ENCODE results near the gene PLCB1. TPM values are rescaled to one million over a fixed set of nuclear protein-coding genes. Genes with fewer than 3 reads are reported as not detected.
"Not testable (repeated sequence)": the region's sequence is repeated elsewhere in the genome, so short reads cannot be mapped to it uniquely, and the experiment has no call there.

The PLCB1 gene
- total RNA-seq, 2 donors from 2014 or later = 1.8 to 3.0 TPM

DNA sequence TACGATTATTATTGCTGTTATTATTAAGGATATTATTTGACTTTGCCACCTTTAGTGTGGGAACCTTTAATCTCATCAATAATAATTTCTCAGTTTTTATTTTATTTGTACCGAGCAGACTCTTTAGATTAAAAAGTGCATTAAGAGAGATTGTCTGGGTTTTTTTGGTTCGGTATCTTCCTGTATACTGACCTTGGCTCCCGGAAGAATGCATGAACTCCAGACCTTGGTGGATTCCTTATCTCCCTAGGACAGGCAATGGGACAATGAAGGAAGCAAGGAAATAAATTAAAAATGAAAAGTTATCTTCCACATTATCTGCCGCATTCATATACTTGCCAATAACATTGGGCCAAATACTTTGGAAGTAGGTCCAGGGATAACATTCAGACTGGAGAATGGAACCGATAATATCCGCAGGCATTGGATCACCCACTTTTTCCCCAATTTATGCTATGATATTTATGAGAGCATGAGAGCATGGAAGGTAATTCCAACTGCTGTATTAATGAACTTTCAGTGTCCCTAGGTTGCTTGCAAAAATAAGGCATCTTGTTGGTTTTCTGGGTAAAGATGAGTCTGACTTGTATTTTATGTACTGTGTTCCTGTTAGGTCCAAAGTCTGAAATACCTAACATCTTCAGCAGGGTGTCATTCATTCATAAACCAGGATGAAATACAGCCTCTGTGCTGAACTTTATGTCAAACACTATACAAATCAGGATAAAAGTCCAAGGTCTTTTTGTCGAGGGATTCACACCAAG, 232.1 kb downstream of the PLCB1 start:
- H3K36me3 Mint-ChIP-seq (ENCODE audit: low read depth) = no peaks in the 10 kb centered on the region
- ATAC-seq (replicated peaks) = no peak
- H3K9me3 Mint-ChIP-seq = no peaks in the 10 kb centered on the region
- H3K27me3 Mint-ChIP-seq = no peaks in the 10 kb centered on the region
- H3K4me3 Mint-ChIP-seq = no peak overlapping the region
- H3K27ac Mint-ChIP-seq = no peak overlapping the region
- peaks cover 11% of the 10 kb centered on the region for H3K4me1 Mint-ChIP-seq

DNA sequence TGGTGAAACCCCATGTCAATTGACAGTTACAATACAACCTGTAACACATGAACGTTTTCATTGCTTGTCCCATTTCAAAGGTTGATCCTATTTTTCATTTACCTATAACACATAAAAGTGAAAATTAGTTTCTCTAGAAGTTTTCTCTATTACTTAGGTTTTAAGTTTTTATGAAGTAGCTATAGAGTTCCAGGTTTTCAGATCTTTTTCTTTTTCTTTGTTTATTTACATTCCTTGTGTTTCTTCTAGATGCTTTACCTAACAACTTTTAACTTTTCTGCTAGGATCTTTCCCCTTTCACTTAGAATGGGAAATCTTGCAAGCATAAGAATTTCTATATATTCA, 232.6 kb downstream of the PLCB1 start:
- no peaks in the 10 kb centered on the region for H3K36me3 Mint-ChIP-seq (ENCODE audit: low read depth)
- peaks cover 14% of the 10 kb centered on the region for H3K4me1 Mint-ChIP-seq
- no peak overlapping the region for H3K4me3 Mint-ChIP-seq
- no peak for ATAC-seq (replicated peaks)
- no peaks in the 10 kb centered on the region for H3K9me3 Mint-ChIP-seq
- H3K27ac Mint-ChIP-seq = no peak overlapping the region
- no peaks in the 10 kb centered on the region for H3K27me3 Mint-ChIP-seq

DNA sequence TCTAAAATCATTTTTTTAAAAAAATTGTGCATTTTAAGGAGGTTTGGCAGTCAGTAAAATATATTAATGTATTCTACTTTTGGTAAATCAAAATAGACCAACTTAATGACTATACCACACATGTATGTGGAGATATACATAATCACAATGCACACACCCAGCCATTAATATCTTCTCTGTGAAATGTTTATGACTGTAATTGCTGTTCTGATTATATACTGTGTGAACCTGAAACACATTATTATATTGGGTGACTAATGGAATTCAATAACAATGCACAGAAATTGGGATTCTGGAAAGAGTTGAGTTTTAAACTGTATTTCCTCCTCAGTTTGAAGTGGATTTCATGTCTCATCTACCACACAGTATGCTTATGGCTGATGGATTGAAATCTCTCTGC, 233.6 kb downstream of the PLCB1 start:
- H3K36me3 Mint-ChIP-seq (ENCODE audit: low read depth) = no peaks in the 10 kb centered on the region
- no peaks in the 10 kb centered on the region for H3K9me3 Mint-ChIP-seq
- no peak for ATAC-seq (replicated peaks)
- H3K27me3 Mint-ChIP-seq = no peaks in the 10 kb centered on the region
- H3K27ac Mint-ChIP-seq = no peak overlapping the region
- H3K4me3 Mint-ChIP-seq = no peak overlapping the region
- peaks cover 19% of the 10 kb centered on the region for H3K4me1 Mint-ChIP-seq

- H3K27ac Mint-ChIP-seq = no peak overlapping the region
- H3K4me1 Mint-ChIP-seq = peaks cover 17% of the 10 kb centered on the region
- H3K27me3 Mint-ChIP-seq = no peaks in the 10 kb centered on the region
- H3K36me3 Mint-ChIP-seq (ENCODE audit: low read depth) = no peaks in the 10 kb centered on the region
- no peaks in the 10 kb centered on the region for H3K9me3 Mint-ChIP-seq
- no peak for ATAC-seq (replicated peaks)
- no peak overlapping the region for H3K4me3 Mint-ChIP-seq
These were observed 234.3 kb downstream of the PLCB1 start for GRCh38 chr20:8366303-8366923.

GRCh38 chr20:8367689-8368088, 235.6 kb downstream of the PLCB1 start:
- ATAC-seq (replicated peaks) = peak; percentile 47
- Mint-ChIP-seq H3K9me3 (no peaks in the 10 kb centered on the region), H3K27ac (no peak overlapping the region), H3K36me3 (ENCODE audit: low read depth) (no peaks in the 10 kb centered on the region), H3K27me3 (no peaks in the 10 kb centered on the region), H3K4me3 (no peak overlapping the region), H3K4me1 (peaks cover 14% of the 10 kb centered on the region)

- no peak overlapping the region for H3K4me3 Mint-ChIP-seq
- H3K4me1 Mint-ChIP-seq = peaks cover 14% of the 10 kb centered on the region
- ATAC-seq (replicated peaks) = peak; percentile 39
- H3K27me3 Mint-ChIP-seq = no peaks in the 10 kb centered on the region
- no peak overlapping the region for H3K27ac Mint-ChIP-seq
- no peaks in the 10 kb centered on the region for H3K9me3 Mint-ChIP-seq
- H3K36me3 Mint-ChIP-seq (ENCODE audit: low read depth) = no peaks in the 10 kb centered on the region
These were observed 236.6 kb downstream of the PLCB1 start for GRCh38 chr20:8368670-8369069.

DNA sequence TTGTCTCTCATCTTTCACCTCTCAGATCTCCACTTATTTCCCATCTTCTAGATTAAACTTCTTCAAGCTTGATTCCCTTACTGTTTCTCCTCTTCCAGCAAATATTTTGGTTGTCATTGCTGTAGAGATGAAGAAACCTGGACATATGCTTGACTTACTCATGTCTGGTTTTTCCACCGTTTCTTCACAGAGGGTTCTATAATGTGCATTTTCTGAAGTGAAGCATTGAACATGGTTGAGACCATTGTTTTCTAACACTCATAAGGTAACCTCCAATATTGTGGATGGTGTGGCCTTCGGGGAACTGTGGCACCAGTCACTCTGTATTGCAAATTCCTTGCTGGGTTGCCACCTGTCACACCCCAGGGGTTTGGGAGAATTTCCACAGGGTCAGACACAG, 237.2 kb downstream of the PLCB1 start:
- Mint-ChIP-seq H3K9me3 (no peaks in the 10 kb centered on the region), H3K36me3 (ENCODE audit: low read depth) (no peaks in the 10 kb centered on the region), H3K4me3 (no peak overlapping the region), H3K27me3 (no peaks in the 10 kb centered on the region), H3K27ac (no peak overlapping the region), H3K4me1 (peaks cover 14% of the 10 kb centered on the region)
- no peak for ATAC-seq (replicated peaks)

GRCh38 chr20:8370774-8371173, 238.7 kb downstream of the PLCB1 start:
- Mint-ChIP-seq H3K36me3 (ENCODE audit: low read depth) (no peaks in the 10 kb centered on the region), H3K4me3 (no peak overlapping the region), H3K9me3 (no peaks in the 10 kb centered on the region), H3K27me3 (no peaks in the 10 kb centered on the region), H3K4me1 (peaks cover 14% of the 10 kb centered on the region), H3K27ac (no peak overlapping the region)
- ATAC-seq (replicated peaks) = no peak

DNA sequence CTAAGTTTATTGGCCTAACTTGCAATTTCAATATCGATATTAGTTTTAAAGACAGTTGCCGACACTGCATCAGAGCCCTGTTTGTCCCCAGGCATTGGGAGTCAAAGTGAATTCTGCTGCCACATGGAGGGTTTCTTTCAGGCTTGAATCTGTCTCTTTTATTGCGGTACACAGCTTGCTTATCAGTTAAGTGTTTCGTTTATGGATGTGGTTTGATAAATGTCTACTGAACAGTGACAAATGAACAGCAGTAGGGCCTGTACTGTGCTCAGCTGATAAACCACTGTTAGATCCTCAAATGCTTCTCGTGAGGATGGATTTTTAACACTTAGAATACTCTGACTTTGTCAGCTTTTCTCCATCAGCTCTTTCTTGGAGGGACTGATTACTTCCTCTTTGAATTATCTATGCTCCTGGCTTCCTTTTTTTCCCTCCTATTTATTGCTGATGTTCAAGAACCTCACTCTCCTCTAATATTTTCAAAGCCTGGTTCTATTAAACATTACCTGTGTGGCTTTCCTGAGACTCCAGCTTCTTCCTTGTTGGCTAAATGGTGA, 240.8 kb downstream of the PLCB1 start:
- Mint-ChIP-seq H3K4me3 (no peak overlapping the region), H3K36me3 (ENCODE audit: low read depth) (no peaks in the 10 kb centered on the region), H3K27me3 (no peaks in the 10 kb centered on the region), H3K4me1 (peaks cover 14% of the 10 kb centered on the region), H3K27ac (no peak overlapping the region), H3K9me3 (no peaks in the 10 kb centered on the region)
- ATAC-seq (replicated peaks) = no peak

- H3K36me3 Mint-ChIP-seq (ENCODE audit: low read depth) = no peaks in the 10 kb centered on the region
- H3K27me3 Mint-ChIP-seq = no peaks in the 10 kb centered on the region
- ATAC-seq (replicated peaks) = no peak
- H3K9me3 Mint-ChIP-seq = no peaks in the 10 kb centered on the region
- H3K4me3 Mint-ChIP-seq = no peak overlapping the region
- peaks cover 14% of the 10 kb centered on the region for H3K4me1 Mint-ChIP-seq
- no peak overlapping the region for H3K27ac Mint-ChIP-seq
These were observed 241.5 kb downstream of the PLCB1 start for GRCh38 chr20:8373579-8373978.

GRCh38 chr20:8375898-8376297, 243.8 kb downstream of the PLCB1 start:
- no peaks in the 10 kb centered on the region for H3K9me3 Mint-ChIP-seq
- H3K4me3 Mint-ChIP-seq = no peak overlapping the region
- peaks cover under 1% of the 10 kb centered on the region for H3K4me1 Mint-ChIP-seq
- H3K36me3 Mint-ChIP-seq (ENCODE audit: low read depth) = no peaks in the 10 kb centered on the region
- H3K27ac Mint-ChIP-seq = no peak overlapping the region
- ATAC-seq (replicated peaks) = no peak
- H3K27me3 Mint-ChIP-seq = no peaks in the 10 kb centered on the region

DNA sequence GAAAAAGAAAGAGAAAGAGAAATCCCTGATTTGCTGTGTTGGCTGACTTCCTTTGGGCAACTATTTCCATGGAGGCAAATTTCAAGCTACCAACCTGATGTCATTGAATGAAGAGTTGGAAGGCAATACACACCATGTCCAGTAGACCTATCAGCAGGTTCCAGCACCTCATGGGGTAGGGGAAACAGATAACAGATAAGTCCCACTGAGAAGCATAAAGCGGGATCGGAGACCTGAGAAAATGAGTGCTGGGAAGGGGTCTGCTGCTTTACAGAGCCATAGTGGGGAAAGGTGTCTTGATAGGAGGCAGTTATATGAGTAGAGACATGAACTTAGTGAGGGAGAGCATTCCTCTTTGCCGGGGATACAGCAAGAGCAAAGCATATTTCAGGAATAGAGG, 244.9 kb downstream of the PLCB1 start:
- Mint-ChIP-seq H3K27ac (no peak overlapping the region), H3K9me3 (no peaks in the 10 kb centered on the region), H3K4me3 (no peak overlapping the region), H3K36me3 (ENCODE audit: low read depth) (no peaks in the 10 kb centered on the region), H3K4me1 (no peaks in the 10 kb centered on the region), H3K27me3 (no peaks in the 10 kb centered on the region)
- ATAC-seq (replicated peaks) = no peak

DNA sequence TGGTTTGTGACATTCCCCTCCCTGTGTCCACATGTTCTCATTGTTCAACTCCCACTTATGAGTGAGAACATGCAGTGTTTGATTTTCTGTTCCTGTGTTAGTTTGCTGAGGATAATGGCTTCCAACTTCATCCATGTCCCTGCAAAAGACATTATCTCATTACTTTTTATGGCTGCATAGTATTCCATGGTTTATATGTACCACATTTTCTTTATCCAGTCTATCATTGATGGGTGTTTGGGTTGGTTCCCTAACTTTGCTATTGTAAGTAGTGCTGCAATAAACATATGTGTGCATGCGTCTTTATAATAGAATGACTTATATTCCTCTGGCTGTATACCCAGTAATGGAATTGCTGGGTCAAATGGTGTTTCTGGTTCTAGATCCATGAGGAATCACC, 247.1 kb downstream of the PLCB1 start:
- not testable (repeated sequence) for ATAC-seq (replicated peaks); H3K4me1 Mint-ChIP-seq; H3K36me3 Mint-ChIP-seq (ENCODE audit: low read depth); H3K4me3 Mint-ChIP-seq; H3K27ac Mint-ChIP-seq; H3K9me3 Mint-ChIP-seq; H3K27me3 Mint-ChIP-seq

GRCh38 chr20:8385247-8385646, 253.2 kb downstream of the PLCB1 start:
- no peaks in the 10 kb centered on the region for H3K27me3 Mint-ChIP-seq
- H3K36me3 Mint-ChIP-seq (ENCODE audit: low read depth) = no peaks in the 10 kb centered on the region
- ATAC-seq (replicated peaks) = no peak
- no peaks in the 10 kb centered on the region for H3K9me3 Mint-ChIP-seq
- H3K4me1 Mint-ChIP-seq = peaks cover 5% of the 10 kb centered on the region
- no peak overlapping the region for H3K27ac Mint-ChIP-seq
- H3K4me3 Mint-ChIP-seq = no peak overlapping the region

DNA sequence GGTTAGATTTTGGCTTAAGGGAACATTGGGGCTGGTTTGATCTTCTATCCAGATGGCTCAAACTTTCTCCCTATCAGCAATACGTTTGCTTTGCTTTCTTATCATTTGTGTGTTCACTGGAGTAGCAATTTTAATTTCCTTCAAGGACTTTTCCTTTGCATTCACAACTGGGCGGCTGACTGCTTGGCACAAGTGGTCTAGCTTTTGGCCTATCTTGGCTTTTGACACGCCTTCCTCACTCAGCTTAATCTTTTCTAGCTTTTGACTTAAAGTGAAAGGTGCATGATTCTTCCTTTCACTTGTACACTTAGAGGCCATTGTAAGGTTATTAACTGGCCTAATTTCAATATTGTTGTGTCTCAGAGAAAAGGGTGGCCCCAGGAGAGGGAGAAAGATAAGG, 254.9 kb downstream of the PLCB1 start:
- Mint-ChIP-seq H3K27me3 (no peaks in the 10 kb centered on the region), H3K4me1 (peaks cover 5% of the 10 kb centered on the region), H3K4me3 (no peak overlapping the region), H3K9me3 (no peaks in the 10 kb centered on the region), H3K27ac (no peak overlapping the region), H3K36me3 (ENCODE audit: low read depth) (no peaks in the 10 kb centered on the region)
- ATAC-seq (replicated peaks) = no peak
